ENCODE results near the gene ODAD2. TPM values are rescaled to one million over a fixed set of nuclear protein-coding genes. Genes with fewer than 3 reads are reported as not detected.

Gene ODAD2
- total RNA-seq, 1 experiment from 2014 or later: 4.1 TPM

DNA sequence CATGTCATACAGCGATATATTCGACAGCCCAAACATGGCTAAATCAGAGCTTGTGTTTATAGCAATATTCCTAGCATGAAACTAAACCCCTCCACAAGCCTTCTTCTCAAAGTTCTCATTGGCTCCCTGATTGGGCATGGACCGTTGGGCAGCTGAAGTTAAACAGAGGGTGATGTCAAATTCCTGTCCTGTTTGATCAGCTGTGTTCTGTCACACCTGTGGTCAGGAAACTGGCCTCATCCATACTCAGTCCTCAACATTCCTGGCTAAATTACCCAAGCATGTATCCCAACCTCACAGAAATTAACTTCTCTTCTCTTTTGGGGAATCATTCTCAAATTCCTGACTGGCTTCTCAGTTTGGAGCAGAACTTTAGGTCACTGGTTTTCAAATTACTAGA lies 107.9 kb downstream of the ODAD2 start:
- POLR2A ChIA-PET: no interaction called here
- H3K36me3 Mint-ChIP-seq: no peaks in the 10 kb centered on the region
- ATAC-seq (no peak), DNase-seq (ENCODE audit: low spot score) (no peak)
- 0 out of 2 replicates have a peak, but pooled peaks cover 4% of the 10 kb centered on the region for H3K4me1 Mint-ChIP-seq
- H3K4me3 Mint-ChIP-seq: no peak overlapping the region
- CTCF ChIA-PET: no interaction called here
- H3K27ac Mint-ChIP-seq: no peak overlapping the region
- TF ChIP-seq ZNF671 (CRISPR knock-in tag; IDR thresholded peaks at IDR 0.05): no peak
- no peak for TF ChIP-seq CDX4 (CRISPR knock-in tag; IDR thresholded peaks at IDR 0.05; ENCODE audit: borderline replicate concordance)
- no peak for TF ChIP-seq KAT7 (CRISPR knock-in tag; IDR thresholded peaks at IDR 0.05; ENCODE audit: borderline replicate concordance)
- no peak for TF ChIP-seq MAX (CRISPR knock-in tag; IDR thresholded peaks at IDR 0.05)
- TF ChIP-seq, protein P1, sequence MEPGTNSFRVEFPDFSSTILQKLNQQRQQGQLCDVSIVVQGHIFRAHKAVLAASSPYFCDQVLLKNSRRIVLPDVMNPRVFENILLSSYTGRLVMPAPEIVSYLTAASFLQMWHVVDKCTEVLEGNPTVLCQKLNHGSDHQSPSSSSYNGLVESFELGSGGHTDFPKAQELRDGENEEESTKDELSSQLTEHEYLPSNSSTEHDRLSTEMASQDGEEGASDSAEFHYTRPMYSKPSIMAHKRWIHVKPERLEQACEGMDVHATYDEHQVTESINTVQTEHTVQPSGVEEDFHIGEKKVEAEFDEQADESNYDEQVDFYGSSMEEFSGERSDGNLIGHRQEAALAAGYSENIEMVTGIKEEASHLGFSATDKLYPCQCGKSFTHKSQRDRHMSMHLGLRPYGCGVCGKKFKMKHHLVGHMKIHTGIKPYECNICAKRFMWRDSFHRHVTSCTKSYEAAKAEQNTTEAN (CRISPR knock-in tag; IDR thresholded peaks at IDR 0.05): no peak
- no peak for TF ChIP-seq TEAD1 (CRISPR knock-in tag; IDR thresholded peaks at IDR 0.05)
- TF ChIP-seq NR1H2 (CRISPR knock-in tag; IDR thresholded peaks at IDR 0.05): no peak
- no peak for TF ChIP-seq GTF2I (CRISPR knock-in tag; conservative IDR thresholded peaks at IDR 0.05)
- TF ChIP-seq ZNF423 (CRISPR knock-in tag; IDR thresholded peaks at IDR 0.05): no peak
- no peak for TF ChIP-seq NFE2L1 (CRISPR knock-in tag; IDR thresholded peaks at IDR 0.05)
- no peak for TF ChIP-seq ARID4B (CRISPR knock-in tag; IDR thresholded peaks at IDR 0.05; ENCODE audit: borderline replicate concordance)
- no peak for TF ChIP-seq NFATC4 (CRISPR knock-in tag; IDR thresholded peaks at IDR 0.05)
- no peak for TF ChIP-seq JAZF1 (CRISPR knock-in tag; IDR thresholded peaks at IDR 0.05)
- TF ChIP-seq ZMAT4 (CRISPR knock-in tag; IDR thresholded peaks at IDR 0.05): no peak
- no peak for TF ChIP-seq SOX15 (CRISPR knock-in tag; IDR thresholded peaks at IDR 0.05)
- no peak for TF ChIP-seq FOXP1 (CRISPR knock-in tag; IDR thresholded peaks at IDR 0.05; ENCODE audit: borderline replicate concordance)
- no peak for TF ChIP-seq MXD4 (CRISPR knock-in tag; IDR thresholded peaks at IDR 0.05; ENCODE audit: borderline replicate concordance)
- no peaks in the 10 kb centered on the region for H3K9me3 Mint-ChIP-seq
- H3K27me3 Mint-ChIP-seq (ENCODE audit: low read depth): no peaks in the 10 kb centered on the region

GRCh38 chr10:27889518-27889917 lies 109.4 kb downstream of the ODAD2 start:
- no peaks in the 10 kb centered on the region for H3K36me3 Mint-ChIP-seq
- POLR2A ChIA-PET: no interaction called here
- no peak overlapping the region for H3K27ac Mint-ChIP-seq
- 0 out of 2 replicates have a peak, but pooled peaks cover 4% of the 10 kb centered on the region for H3K4me1 Mint-ChIP-seq
- CTCF ChIA-PET: no interaction called here
- DNase-seq (ENCODE audit: low spot score): no peak
- ATAC-seq: no peak
- no peak overlapping the region for H3K4me3 Mint-ChIP-seq
- TF ChIP-seq NFE2L1 (CRISPR knock-in tag; IDR thresholded peaks at IDR 0.05) (no peak), GTF2I (CRISPR knock-in tag; conservative IDR thresholded peaks at IDR 0.05) (no peak), ZNF138 (CRISPR knock-in tag; conservative IDR thresholded peaks at IDR 0.05) (no peak), ZNF232 (CRISPR knock-in tag; IDR thresholded peaks at IDR 0.05) (no peak), ZNF416 (CRISPR knock-in tag; IDR thresholded peaks at IDR 0.05) (no peak), ZNF121 (CRISPR knock-in tag; IDR thresholded peaks at IDR 0.05) (no peak), MXD4 (CRISPR knock-in tag; IDR thresholded peaks at IDR 0.05; ENCODE audit: borderline replicate concordance) (no peak), ZNF423 (CRISPR knock-in tag; IDR thresholded peaks at IDR 0.05) (no peak), SMAD3 (CRISPR knock-in tag; IDR thresholded peaks at IDR 0.05; ENCODE audit: borderline replicate concordance) (no peak), NFYB (CRISPR knock-in tag; conservative IDR thresholded peaks at IDR 0.05; ENCODE audit: low read depth) (no peak), SOX15 (CRISPR knock-in tag; IDR thresholded peaks at IDR 0.05) (no peak)
- TF ChIP-seq, protein P2, sequence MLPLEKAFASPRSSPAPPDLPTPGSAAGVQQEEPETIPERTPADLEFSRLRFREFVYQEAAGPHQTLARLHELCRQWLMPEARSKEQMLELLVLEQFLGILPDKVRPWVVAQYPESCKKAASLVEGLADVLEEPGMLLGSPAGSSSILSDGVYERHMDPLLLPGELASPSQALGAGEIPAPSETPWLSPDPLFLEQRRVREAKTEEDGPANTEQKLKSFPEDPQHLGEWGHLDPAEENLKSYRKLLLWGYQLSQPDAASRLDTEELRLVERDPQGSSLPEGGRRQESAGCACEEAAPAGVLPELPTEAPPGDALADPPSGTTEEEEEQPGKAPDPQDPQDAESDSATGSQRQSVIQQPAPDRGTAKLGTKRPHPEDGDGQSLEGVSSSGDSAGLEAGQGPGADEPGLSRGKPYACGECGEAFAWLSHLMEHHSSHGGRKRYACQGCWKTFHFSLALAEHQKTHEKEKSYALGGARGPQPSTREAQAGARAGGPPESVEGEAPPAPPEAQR (CRISPR knock-in tag; IDR thresholded peaks at IDR 0.05): no peak
- TF ChIP-seq, protein P1 (CRISPR knock-in tag; IDR thresholded peaks at IDR 0.05): no peak
- TF ChIP-seq, protein P3, sequence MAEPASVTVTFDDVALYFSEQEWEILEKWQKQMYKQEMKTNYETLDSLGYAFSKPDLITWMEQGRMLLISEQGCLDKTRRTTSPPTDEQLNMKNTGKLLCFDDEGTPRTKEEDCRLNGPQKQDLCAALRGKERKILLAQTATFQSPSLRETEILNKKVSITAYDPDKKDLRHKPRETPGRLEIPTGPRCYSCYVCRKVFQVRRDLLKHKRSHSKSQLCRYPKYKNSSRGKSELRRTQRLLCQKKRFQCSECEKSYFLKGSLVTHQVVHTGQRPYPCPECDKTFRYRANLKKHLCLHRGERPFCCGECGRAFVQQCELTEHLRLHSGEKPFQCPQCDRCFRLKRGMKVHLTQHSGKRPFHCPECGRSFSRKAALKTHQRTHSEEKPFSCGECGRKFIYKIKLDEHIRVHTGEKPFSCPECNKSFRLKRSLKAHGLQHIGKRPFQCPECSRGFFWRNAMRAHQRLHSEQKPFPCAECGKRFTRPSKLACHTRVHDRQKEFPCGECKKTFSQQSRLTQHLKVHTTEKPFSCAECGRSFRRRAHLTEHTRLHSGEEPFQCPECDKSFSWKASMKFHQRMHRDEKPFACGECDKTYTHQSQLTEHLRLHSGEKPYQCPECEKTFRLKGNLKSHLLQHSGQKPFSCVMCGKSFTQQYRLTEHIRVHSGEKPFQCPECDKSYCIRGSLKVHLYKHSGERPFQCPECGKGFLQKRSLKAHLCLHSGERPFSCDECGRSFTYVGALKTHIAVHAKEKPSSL (CRISPR knock-in tag; conservative IDR thresholded peaks at IDR 0.05): no peak
- H3K27me3 Mint-ChIP-seq (ENCODE audit: low read depth): no peaks in the 10 kb centered on the region
- H3K9me3 Mint-ChIP-seq: no peaks in the 10 kb centered on the region

Measured in WTC11 (cell line).